Measurements from ENCODE around the gene TWIST2.

DNA sequence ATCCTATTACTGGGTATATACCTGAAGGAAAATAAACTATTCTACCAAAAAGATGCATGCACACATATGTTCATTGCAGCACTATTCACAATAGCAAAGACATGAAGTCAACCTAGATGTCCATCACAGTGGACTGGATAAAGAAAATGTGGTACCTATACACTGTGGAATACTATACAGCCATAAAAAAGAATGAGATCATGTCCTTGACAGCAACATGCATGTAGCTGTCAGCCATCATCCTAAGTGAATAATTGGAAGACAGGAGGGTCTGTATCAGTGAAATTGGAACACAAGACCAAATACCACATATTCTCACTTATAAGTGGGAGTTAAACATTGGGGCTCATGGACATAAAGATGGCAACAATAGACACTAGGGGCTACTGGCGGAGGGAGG, 27.7 kb upstream of the TWIST2 start:
- TF ChIP-seq, protein P1, sequence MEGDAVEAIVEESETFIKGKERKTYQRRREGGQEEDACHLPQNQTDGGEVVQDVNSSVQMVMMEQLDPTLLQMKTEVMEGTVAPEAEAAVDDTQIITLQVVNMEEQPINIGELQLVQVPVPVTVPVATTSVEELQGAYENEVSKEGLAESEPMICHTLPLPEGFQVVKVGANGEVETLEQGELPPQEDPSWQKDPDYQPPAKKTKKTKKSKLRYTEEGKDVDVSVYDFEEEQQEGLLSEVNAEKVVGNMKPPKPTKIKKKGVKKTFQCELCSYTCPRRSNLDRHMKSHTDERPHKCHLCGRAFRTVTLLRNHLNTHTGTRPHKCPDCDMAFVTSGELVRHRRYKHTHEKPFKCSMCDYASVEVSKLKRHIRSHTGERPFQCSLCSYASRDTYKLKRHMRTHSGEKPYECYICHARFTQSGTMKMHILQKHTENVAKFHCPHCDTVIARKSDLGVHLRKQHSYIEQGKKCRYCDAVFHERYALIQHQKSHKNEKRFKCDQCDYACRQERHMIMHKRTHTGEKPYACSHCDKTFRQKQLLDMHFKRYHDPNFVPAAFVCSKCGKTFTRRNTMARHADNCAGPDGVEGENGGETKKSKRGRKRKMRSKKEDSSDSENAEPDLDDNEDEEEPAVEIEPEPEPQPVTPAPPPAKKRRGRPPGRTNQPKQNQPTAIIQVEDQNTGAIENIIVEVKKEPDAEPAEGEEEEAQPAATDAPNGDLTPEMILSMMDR (IDR thresholded peaks at IDR 0.05), result no peak
- TF ChIP-seq POLR2A (IDR thresholded peaks at IDR 0.05) (no peak), POLR2AphosphoS5 (IDR thresholded peaks at IDR 0.05) (no peak)

Data from stomach (tissue), 4 donors.